Measurements from ENCODE around the gene RPS10.

GRCh38 chr6:34436803-34437643 is 11.2 kb upstream of the RPS10 start:
- TF ChIP-seq, protein P1, sequence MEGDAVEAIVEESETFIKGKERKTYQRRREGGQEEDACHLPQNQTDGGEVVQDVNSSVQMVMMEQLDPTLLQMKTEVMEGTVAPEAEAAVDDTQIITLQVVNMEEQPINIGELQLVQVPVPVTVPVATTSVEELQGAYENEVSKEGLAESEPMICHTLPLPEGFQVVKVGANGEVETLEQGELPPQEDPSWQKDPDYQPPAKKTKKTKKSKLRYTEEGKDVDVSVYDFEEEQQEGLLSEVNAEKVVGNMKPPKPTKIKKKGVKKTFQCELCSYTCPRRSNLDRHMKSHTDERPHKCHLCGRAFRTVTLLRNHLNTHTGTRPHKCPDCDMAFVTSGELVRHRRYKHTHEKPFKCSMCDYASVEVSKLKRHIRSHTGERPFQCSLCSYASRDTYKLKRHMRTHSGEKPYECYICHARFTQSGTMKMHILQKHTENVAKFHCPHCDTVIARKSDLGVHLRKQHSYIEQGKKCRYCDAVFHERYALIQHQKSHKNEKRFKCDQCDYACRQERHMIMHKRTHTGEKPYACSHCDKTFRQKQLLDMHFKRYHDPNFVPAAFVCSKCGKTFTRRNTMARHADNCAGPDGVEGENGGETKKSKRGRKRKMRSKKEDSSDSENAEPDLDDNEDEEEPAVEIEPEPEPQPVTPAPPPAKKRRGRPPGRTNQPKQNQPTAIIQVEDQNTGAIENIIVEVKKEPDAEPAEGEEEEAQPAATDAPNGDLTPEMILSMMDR (conservative IDR thresholded peaks at IDR 0.05 in 1 of 2, IDR thresholded peaks at IDR 0.05 in 1 of 2; ENCODE audit: low read depth in 1 of 2, low read length in 2 of 2), result no peak
- TF ChIP-seq EZH2 (IDR thresholded peaks at IDR 0.05; ENCODE audit: low read length, missing control alignments), result no peak

Data from fibroblast of lung (primary cell).